ENCODE measurements around the gene VAMP7. TPM values are rescaled to one million over a fixed set of nuclear protein-coding genes. Genes with fewer than 3 reads are reported as not detected.

The VAMP7 gene
- total RNA-seq, 1 experiment from 2014 or later = 78.4 TPM

DNA sequence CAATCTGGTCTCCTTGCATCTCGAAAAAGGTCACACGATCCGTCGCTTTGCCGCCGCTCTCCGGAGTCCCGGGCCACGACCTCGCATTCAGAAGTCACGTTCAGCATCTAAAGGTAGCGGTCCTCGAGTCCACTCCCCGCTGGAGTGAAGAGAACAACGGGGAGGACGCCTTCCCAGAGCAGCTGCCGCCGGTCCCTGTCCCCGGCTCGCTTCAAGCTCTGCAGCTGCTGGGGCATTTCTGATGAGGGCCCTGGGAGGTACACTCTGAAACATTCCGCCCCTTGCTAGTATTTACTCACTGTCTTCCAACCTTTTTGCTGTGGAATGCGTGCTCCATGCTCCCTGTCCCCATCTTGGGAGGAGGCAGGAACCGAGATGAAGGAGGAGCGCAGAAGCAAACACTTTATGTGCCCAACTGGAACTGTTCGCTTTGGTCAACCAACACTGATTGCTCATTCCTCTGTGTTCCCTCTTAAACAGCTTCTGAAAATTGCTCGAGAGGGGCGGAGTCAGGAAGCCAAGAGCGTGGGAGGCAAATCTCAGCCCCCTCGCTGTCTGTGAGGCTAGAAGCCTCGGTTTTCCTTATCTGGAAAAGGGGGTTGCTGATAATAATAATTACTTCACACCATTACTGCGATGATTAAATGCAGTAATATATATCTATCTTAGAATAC, 6.4 kb upstream of the VAMP7 start:
- DNase-seq (ENCODE audit: low read depth, low spot score) = no peak
- H3K4me3 ChIP-seq (ENCODE audit: low read depth in 2 of 2, low read length in 2 of 2) = no peak overlapping the region
- CTCF ChIA-PET = no interaction called here
- no peaks in the 10 kb centered on the region for H3K36me3 ChIP-seq (ENCODE audit: control insufficient read depth, insufficient read depth, low read length)
- ATAC-seq = no peak
- POLR2A ChIA-PET = no interaction called here
- in situ Hi-C loops (cut with HindIII; ENCODE audit: low pct_unique_long_range_greater_than_20kb, low sequenced_read_pairs) (no loop called here), intact Hi-C loops (cut with micrococcal nuclease; ENCODE audit: unreplicated experiment) (no loop called here)
- TF ChIP-seq TCF7L2 (IDR thresholded peaks at IDR 0.05; ENCODE audit: low read depth, low read length) (no peak), SIN3A (IDR thresholded peaks at IDR 0.05; ENCODE audit: borderline replicate concordance, insufficient read depth, low read depth, low read length) (no peak), REST (IDR thresholded peaks at IDR 0.05; ENCODE audit: insufficient read depth in 1 of 2, low read depth in 2 of 2, low read length in 1 of 2) (no peak), POLR2AphosphoS5 (IDR thresholded peaks at IDR 0.05; ENCODE audit: low read depth, low read length) (no peak), CTCF (IDR thresholded peaks at IDR 0.05) (no peak)
- H3K4me1 ChIP-seq (ENCODE audit: control insufficient read depth, insufficient read depth, low read length) = no peaks in the 10 kb centered on the region
- H3K27me3 ChIP-seq (ENCODE audit: control insufficient read depth, insufficient read depth, low read length) = peaks cover 3% of the 10 kb centered on the region; the same call in 1 of the 2 replicates
- H3K9me3 ChIP-seq (ENCODE audit: control insufficient read depth, insufficient read depth, low read depth, low read length) = no peaks in the 10 kb centered on the region
- no TSS peak for BruUV-seq (replicated peaks)
- no peak overlapping the region for H3K27ac ChIP-seq (ENCODE audit: low read length)

DNA sequence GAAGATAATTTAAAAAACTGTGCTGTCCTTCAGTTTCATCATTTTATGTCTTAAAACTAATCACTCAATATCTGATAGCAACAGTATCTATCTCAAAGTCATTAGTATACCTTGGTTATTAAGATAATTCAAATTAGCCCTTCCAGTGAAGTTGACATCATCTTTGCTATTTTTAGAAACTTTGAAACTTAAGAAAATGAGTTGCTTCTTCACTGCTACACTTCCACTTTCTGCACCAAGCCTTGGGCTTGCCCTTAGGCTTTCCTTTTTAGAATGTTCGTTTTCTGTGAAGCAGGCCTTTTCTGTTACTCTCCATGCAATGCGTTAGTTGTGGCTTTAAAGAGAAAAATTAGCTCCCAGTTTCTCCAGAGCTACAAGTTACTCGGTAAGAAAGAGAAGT, 4.4 kb upstream of the VAMP7 start:
- in situ Hi-C loops (cut with HindIII; ENCODE audit: low pct_unique_long_range_greater_than_20kb, low sequenced_read_pairs) = no loop called here
- intact Hi-C loops (cut with micrococcal nuclease; ENCODE audit: unreplicated experiment) = no loop called here
- BruUV-seq (replicated peaks) = no TSS peak
- H3K36me3 ChIP-seq (ENCODE audit: control insufficient read depth, insufficient read depth, low read length) = no peaks in the 10 kb centered on the region; the same call in 1 of the 2 replicates
- no peak for DNase-seq (ENCODE audit: low read depth, low spot score)
- ATAC-seq = no peak
- peaks cover under 1% of the 10 kb centered on the region; the same call in 1 of the 2 replicates for H3K4me1 ChIP-seq (ENCODE audit: control insufficient read depth, insufficient read depth, low read length)
- H3K27ac ChIP-seq (ENCODE audit: low read length) = no peak overlapping the region
- peaks cover 3% of the 10 kb centered on the region; the same call in 1 of the 2 replicates for H3K27me3 ChIP-seq (ENCODE audit: control insufficient read depth, insufficient read depth, low read length)
- H3K4me3 ChIP-seq (ENCODE audit: low read depth in 2 of 2, low read length in 2 of 2) = no peak overlapping the region
- TF ChIP-seq SIN3A (IDR thresholded peaks at IDR 0.05; ENCODE audit: borderline replicate concordance, insufficient read depth, low read depth, low read length) (no peak), TCF7L2 (IDR thresholded peaks at IDR 0.05; ENCODE audit: low read depth, low read length) (no peak), CTCF (IDR thresholded peaks at IDR 0.05) (no peak), POLR2AphosphoS5 (IDR thresholded peaks at IDR 0.05; ENCODE audit: low read depth, low read length) (no peak), REST (IDR thresholded peaks at IDR 0.05; ENCODE audit: insufficient read depth in 1 of 2, low read depth in 2 of 2, low read length in 1 of 2) (no peak)
- no peaks in the 10 kb centered on the region for H3K9me3 ChIP-seq (ENCODE audit: control insufficient read depth, insufficient read depth, low read depth, low read length)
- ChIA-PET CTCF (no interaction called here), POLR2A (no interaction called here)

Measured in Panc1 (cell line).